ENCODE results near the gene ZCCHC4.

ZCCHC4 gene

GRCh38 chr4:25378437-25378743 is 65.8 kb downstream of the ZCCHC4 start:
- no peak for DNase-seq

- DNase-seq: no peak
These were observed 67.0 kb downstream of the ZCCHC4 start for GRCh38 chr4:25379591-25379990.

GRCh38 chr4:25383647-25384046 is 71.1 kb downstream of the ZCCHC4 start:
- no peak for DNase-seq

- DNase-seq: no peak
These were observed 74.4 kb downstream of the ZCCHC4 start for GRCh38 chr4:25386926-25387325.

GRCh38 chr4:25397305-25397704 is 84.7 kb downstream of the ZCCHC4 start:
- no peak for DNase-seq

- DNase-seq: no peak
These were observed 86.9 kb downstream of the ZCCHC4 start for GRCh38 chr4:25399510-25399909.

- DNase-seq: no peak
These were observed 88.5 kb downstream of the ZCCHC4 start for GRCh38 chr4:25401066-25401465.

- no peak for DNase-seq
These were observed 89.9 kb downstream of the ZCCHC4 start for GRCh38 chr4:25402521-25402920.

- DNase-seq: no peak
These were observed 91.1 kb downstream of the ZCCHC4 start for GRCh38 chr4:25403699-25404098.

GRCh38 chr4:25405453-25405852 is 92.9 kb downstream of the ZCCHC4 start:
- no peak for DNase-seq

GRCh38 chr4:25406081-25406692 is 93.6 kb downstream of the ZCCHC4 start:
- DNase-seq: no peak

GRCh38 chr4:25410820-25411529 is 98.4 kb downstream of the ZCCHC4 start:
- DNase-seq: no peak

- DNase-seq: no peak
These were observed 100.7 kb downstream of the ZCCHC4 start for GRCh38 chr4:25413261-25413660.

- DNase-seq: no peak
These were observed 104.4 kb downstream of the ZCCHC4 start for GRCh38 chr4:25417014-25417413.

Data from stimulated activated CD4-positive, alpha-beta T cell treated with anti-CD3 and anti-CD28 coated beads, Interleukin-2, amount 100 ng/mL, for 24 hours (primary cell).